ENCODE data around the gene KPTN. TPM values are rescaled to one million over a fixed set of nuclear protein-coding genes. Genes with fewer than 3 reads are reported as not detected.

KPTN gene
- total RNA-seq, 1 experiment from 2014 or later: 19.7 TPM

GRCh38 chr19:47514151-47514868 lies 30.3 kb upstream of the KPTN start:
- CTCF ChIA-PET: interaction anchor here (0.9 to 2.6 kb wide), 3 partner anchors 78 to 134 kb away, joined by 3 to 22 read pairs (median 17); no protein-coding TSS in a partner anchor
- no peaks in the 10 kb centered on the region for H3K27me3 ChIP-seq (replicated peaks; ENCODE audit: control insufficient read depth, insufficient read depth, low read length)
- peak overlapping the region; percentile 83 for H3K4me3 ChIP-seq (ENCODE audit: low read depth, low read length)
- no peaks in the 10 kb centered on the region for H3K27me3 Mint-ChIP-seq (ENCODE audit: insufficient read depth, unreplicated experiment)
- peaks cover 25% of the 10 kb centered on the region for H3K4me1 ChIP-seq
- H3K9me3 Mint-ChIP-seq (ENCODE audit: unreplicated experiment): no peaks in the 10 kb centered on the region
- BruUV-seq (replicated peaks): TSS peak; percentile 47
- peak overlapping the region; percentile 100 for H3K4me3 Mint-ChIP-seq (ENCODE audit: unreplicated experiment)
- H3K9me3 ChIP-seq: no peaks in the 10 kb centered on the region
- DNase-seq: no peak
- H3K27ac Mint-ChIP-seq (ENCODE audit: unreplicated experiment): peak overlapping the region; percentile 87
- peaks cover 39% of the 10 kb centered on the region for H3K36me3 Mint-ChIP-seq (ENCODE audit: insufficient read depth, unreplicated experiment)
- H3K36me3 ChIP-seq (ENCODE audit: control insufficient read depth, insufficient read depth, low read length): no peaks in the 10 kb centered on the region
- POLR2A ChIA-PET: no interaction called here
- H3K4me1 Mint-ChIP-seq (ENCODE audit: low read depth, unreplicated experiment): peaks cover 34% of the 10 kb centered on the region
- intact Hi-C loops (cut with micrococcal nuclease; ENCODE audit: unreplicated experiment): loop anchor here (2.0 kb wide), 1 partner anchor 94 kb away; the partner anchor contains the start of gene BICRA
- TF ChIP-seq, protein P1, sequence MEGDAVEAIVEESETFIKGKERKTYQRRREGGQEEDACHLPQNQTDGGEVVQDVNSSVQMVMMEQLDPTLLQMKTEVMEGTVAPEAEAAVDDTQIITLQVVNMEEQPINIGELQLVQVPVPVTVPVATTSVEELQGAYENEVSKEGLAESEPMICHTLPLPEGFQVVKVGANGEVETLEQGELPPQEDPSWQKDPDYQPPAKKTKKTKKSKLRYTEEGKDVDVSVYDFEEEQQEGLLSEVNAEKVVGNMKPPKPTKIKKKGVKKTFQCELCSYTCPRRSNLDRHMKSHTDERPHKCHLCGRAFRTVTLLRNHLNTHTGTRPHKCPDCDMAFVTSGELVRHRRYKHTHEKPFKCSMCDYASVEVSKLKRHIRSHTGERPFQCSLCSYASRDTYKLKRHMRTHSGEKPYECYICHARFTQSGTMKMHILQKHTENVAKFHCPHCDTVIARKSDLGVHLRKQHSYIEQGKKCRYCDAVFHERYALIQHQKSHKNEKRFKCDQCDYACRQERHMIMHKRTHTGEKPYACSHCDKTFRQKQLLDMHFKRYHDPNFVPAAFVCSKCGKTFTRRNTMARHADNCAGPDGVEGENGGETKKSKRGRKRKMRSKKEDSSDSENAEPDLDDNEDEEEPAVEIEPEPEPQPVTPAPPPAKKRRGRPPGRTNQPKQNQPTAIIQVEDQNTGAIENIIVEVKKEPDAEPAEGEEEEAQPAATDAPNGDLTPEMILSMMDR (IDR thresholded peaks at IDR 0.05; ENCODE audit: insufficient read depth in 1 of 2, low read depth in 1 of 2, low read length in 1 of 2, severe bottlenecking in 1 of 2, unreplicated experiment in 1 of 2): no peak

DNA sequence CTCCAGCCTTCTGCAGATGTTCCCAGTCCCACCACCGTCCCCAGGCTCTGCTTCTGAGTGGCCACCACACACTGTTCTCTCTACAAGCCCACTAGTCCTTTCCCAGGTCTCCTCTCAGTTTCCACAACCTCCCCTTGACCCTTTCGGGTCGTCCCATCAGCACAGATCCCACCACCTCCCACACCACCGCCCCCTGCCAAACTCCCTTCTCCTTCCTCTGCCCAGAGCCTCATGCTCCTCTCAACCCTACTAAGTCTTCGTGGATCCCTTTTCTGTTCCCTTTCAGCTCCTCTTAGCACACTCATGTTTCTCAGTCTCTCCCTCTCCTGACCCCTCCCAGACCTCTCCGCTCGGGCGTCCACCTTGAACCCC lies 28.9 kb upstream of the KPTN start:
- intact Hi-C loops (cut with micrococcal nuclease; ENCODE audit: unreplicated experiment): loop anchor here (1.0 kb wide), 1 partner anchor 185 kb away; no protein-coding TSS in a partner anchor
- DNase-seq: no peak
- CTCF ChIA-PET: interaction anchor here (0.6 to 2.6 kb wide), 2 partner anchors 77 to 153 kb away, joined by 3 to 17 read pairs; no protein-coding TSS in a partner anchor
- H3K36me3 ChIP-seq (ENCODE audit: control insufficient read depth, insufficient read depth, low read length): no peaks in the 10 kb centered on the region
- POLR2A ChIA-PET: no interaction called here
- H3K9me3 ChIP-seq: no peaks in the 10 kb centered on the region
- no peaks in the 10 kb centered on the region for H3K27me3 ChIP-seq (replicated peaks; ENCODE audit: control insufficient read depth, insufficient read depth, low read length)
- BruUV-seq (replicated peaks): TSS peak; percentile 92
- peaks cover 25% of the 10 kb centered on the region for H3K4me1 ChIP-seq
- H3K36me3 Mint-ChIP-seq (ENCODE audit: insufficient read depth, unreplicated experiment): peaks cover 46% of the 10 kb centered on the region
- TF ChIP-seq, protein P1 (IDR thresholded peaks at IDR 0.05; ENCODE audit: insufficient read depth in 1 of 2, low read depth in 1 of 2, low read length in 1 of 2, severe bottlenecking in 1 of 2, unreplicated experiment in 1 of 2): no peak
- H3K4me1 Mint-ChIP-seq (ENCODE audit: low read depth, unreplicated experiment): peaks cover 34% of the 10 kb centered on the region
- H3K4me3 ChIP-seq (ENCODE audit: low read depth, low read length): peak overlapping the region; percentile 29
- H3K9me3 Mint-ChIP-seq (ENCODE audit: unreplicated experiment): no peaks in the 10 kb centered on the region
- no peaks in the 10 kb centered on the region for H3K27me3 Mint-ChIP-seq (ENCODE audit: insufficient read depth, unreplicated experiment)
- H3K27ac Mint-ChIP-seq (ENCODE audit: unreplicated experiment): peak overlapping the region; percentile 87
- peak overlapping the region; percentile 100 for H3K4me3 Mint-ChIP-seq (ENCODE audit: unreplicated experiment)

- DNase-seq: peak; percentile 69
- Mint-ChIP-seq H3K9me3 (ENCODE audit: unreplicated experiment) (no peaks in the 10 kb centered on the region), H3K4me3 (ENCODE audit: unreplicated experiment) (peak overlapping the region; percentile 100), H3K36me3 (ENCODE audit: insufficient read depth, unreplicated experiment) (peaks cover 46% of the 10 kb centered on the region), H3K27ac (ENCODE audit: unreplicated experiment) (peak overlapping the region; percentile 87), H3K27me3 (ENCODE audit: insufficient read depth, unreplicated experiment) (no peaks in the 10 kb centered on the region), H3K4me1 (ENCODE audit: low read depth, unreplicated experiment) (peaks cover 34% of the 10 kb centered on the region)
- ChIA-PET POLR2A (interaction anchor here (0.6 to 0.8 kb wide), 2 partner anchors 8 to 136 kb away, joined by 3 to 8 read pairs; no protein-coding TSS in a partner anchor), CTCF (interaction anchor here (0.5 to 2.6 kb wide), 5 partner anchors 18 to 163 kb away, joined by 3 to 17 read pairs (median 3); partner anchors contain the start of genes DHX34 and KPTN)
- peak overlapping the region; percentile 29 for H3K4me3 ChIP-seq (ENCODE audit: low read depth, low read length)
- intact Hi-C loops (cut with micrococcal nuclease; ENCODE audit: unreplicated experiment): loop anchor here (1.0 kb wide), 1 partner anchor 186 kb away; no protein-coding TSS in a partner anchor
- no peaks in the 10 kb centered on the region for H3K9me3 ChIP-seq
- TSS peak; percentile 10 for BruUV-seq (replicated peaks)
- H3K4me1 ChIP-seq: peaks cover 25% of the 10 kb centered on the region
- TF ChIP-seq, protein P1 (IDR thresholded peaks at IDR 0.05; ENCODE audit: insufficient read depth in 1 of 2, low read depth in 1 of 2, low read length in 1 of 2, severe bottlenecking in 1 of 2, unreplicated experiment in 1 of 2): no peak
- no peaks in the 10 kb centered on the region for H3K27me3 ChIP-seq (replicated peaks; ENCODE audit: control insufficient read depth, insufficient read depth, low read length)
- H3K36me3 ChIP-seq (ENCODE audit: control insufficient read depth, insufficient read depth, low read length): no peaks in the 10 kb centered on the region
Observed at GRCh38 chr19:47512183-47512947, 28.3 kb upstream of the KPTN start.
